A673 (cell line): ENCODE data around the gene GSG1L. TPM values are rescaled to one million over a fixed set of nuclear protein-coding genes. Genes with fewer than 3 reads are reported as not detected.

ENCODE experiments used
- BruUV-seq: library from RNA; stranded (reverse); fragments of 400-500 nt; replicated peaks from 2 replicates; lab custom pipeline; 2021; lab: Mats Ljungman, UMichigan
- CTCF ChIA-PET: fragments of 300-600 bp; sonication (Branson Sonifier 250); formaldehyde crosslinking; loops from one replicate; lab custom pipeline; 2022; ENCODE audit warnings: antibody characterized with exemption; lab: Charles Lee
- POLR2A ChIA-PET: fragments of 300-600 bp; sonication (Branson Sonifier 250); formaldehyde crosslinking; loops from one replicate; lab custom pipeline; 2022; ENCODE audit warnings: antibody characterized with exemption; ENCODE audit not compliant: low non-redundant PET; lab: Charles Lee
- DNase-seq: peaks from one replicate; pipeline ENCODE4 v3.0.0-alpha.2; 2015; ENCODE audit warnings: low spot score
- H3K27ac ChIP-seq: fragments of 200-600 bp; sonication (generic); 2 replicates; pipeline ENCODE4 v1.5.1; 2016; ENCODE audit warnings: mixed run types, low read depth, mild to moderate bottlenecking, mixed read lengths, antibody characterized with exemption, low read length; ENCODE audit not compliant: poor library complexity, severe bottlenecking
- H3K27me3 ChIP-seq: fragments of 200-600 bp; sonication (generic); replicated peaks from 2 replicates; pipeline ENCODE4 v1.6.1; 2017; ENCODE audit warnings: mixed run types, low read depth, mild to moderate bottlenecking, mixed read lengths, antibody characterized with exemption, low read length; ENCODE audit not compliant: insufficient read depth, poor library complexity
- H3K36me3 ChIP-seq: fragments of 200-600 bp; sonication (generic); 2 replicates; pipeline ENCODE4 v1.6.1; 2016; ENCODE audit warnings: mixed run types, mild to moderate bottlenecking, mixed read lengths, antibody characterized with exemption, low read length; ENCODE audit not compliant: insufficient read depth, poor library complexity, severe bottlenecking
- H3K4me1 ChIP-seq: fragments of 200-600 bp; sonication (generic); 2 replicates; pipeline ENCODE4 v1.6.1; 2017; ENCODE audit warnings: mixed run types, mild to moderate bottlenecking, mixed read lengths, antibody characterized with exemption, low read length; ENCODE audit not compliant: insufficient read depth, poor library complexity, severe bottlenecking
- H3K4me3 ChIP-seq: fragments of 200-600 bp; sonication (generic); 2 replicates; pipeline ENCODE4 v1.5.1; 2016; ENCODE audit warnings: low read depth, mixed run types, mild to moderate bottlenecking, mixed read lengths, low read length; ENCODE audit not compliant: poor library complexity, severe bottlenecking
- H3K9me3 ChIP-seq: fragments of 200-600 bp; sonication (generic); 2 replicates; pipeline ENCODE4 v1.6.1; 2016; ENCODE audit warnings: mixed run types, low read depth, mild to moderate bottlenecking, mixed read lengths, antibody characterized with exemption, low read length; ENCODE audit not compliant: poor library complexity, severe bottlenecking
- CTCF ChIP-seq: fragments of 300-800, 200-600 bp; sonication (generic); conservative IDR thresholded peaks from 2 replicates; pipeline ENCODE4 v1.5.1; 2017; ENCODE audit warnings: low read depth, mild to moderate bottlenecking, antibody characterized with exemption, low read length, moderate library complexity, mixed read lengths
- EZH2 ChIP-seq: fragments of 200-600 bp; sonication (generic); IDR thresholded peaks from 2 replicates; pipeline ENCODE4 v1.6.1; 2017; ENCODE audit warnings: borderline replicate concordance, low read depth, mild to moderate bottlenecking, mixed read lengths, antibody characterized with exemption, low read length; ENCODE audit not compliant: poor library complexity, severe bottlenecking
- intact Hi-C: fragments of 100-400 bp; cut with micrococcal nuclease; formaldehyde crosslinking; loops from one replicate; pipeline ENCODE4 v1.10.0; 2022; ENCODE audit not compliant: unreplicated experiment
- total RNA-seq: library from RNA; stranded (reverse); gene quantifications from 2 replicates; pipeline ENCODE4 v1.2.3, GENCODE V29; 2021

GSG1L gene
- total RNA-seq, 1 experiment from 2014 or later, result not detected

GRCh38 chr16:27902551-27902950, 161.0 kb downstream of the GSG1L start:
- ChIA-PET POLR2A (no interaction called here), CTCF (no interaction called here)
- DNase-seq, result no peak
- H3K4me1 ChIP-seq, result no peaks in the 10 kb centered on the region
- H3K36me3 ChIP-seq, result no peaks in the 10 kb centered on the region
- H3K27ac ChIP-seq, result no peak overlapping the region
- no peak overlapping the region for H3K4me3 ChIP-seq
- intact Hi-C loops, result no loop called here
- no peaks in the 10 kb centered on the region for H3K9me3 ChIP-seq
- TF ChIP-seq EZH2, result no peak
- no peak for TF ChIP-seq CTCF
- peaks cover 65% of the 10 kb centered on the region for H3K27me3 ChIP-seq
- no TSS peak for BruUV-seq

- no peak for DNase-seq
- CTCF ChIA-PET, result no interaction called here
These were observed 161.6 kb downstream of the GSG1L start for GRCh38 chr16:27901956-27902355.

GRCh38 chr16:27899736-27900135, 163.8 kb downstream of the GSG1L start:
- Histone ChIP-seq H3K4me1 (no peaks in the 10 kb centered on the region), H3K4me3 (no peak overlapping the region), H3K27me3 (peaks cover 62% of the 10 kb centered on the region), H3K36me3 (no peaks in the 10 kb centered on the region), H3K9me3 (no peaks in the 10 kb centered on the region), H3K27ac (no peak overlapping the region)
- POLR2A ChIA-PET, result no interaction called here
- TF ChIP-seq CTCF, result no peak
- no peak for TF ChIP-seq EZH2
- DNase-seq, result no peak
- intact Hi-C loops, result no loop called here
- no TSS peak for BruUV-seq
- CTCF ChIA-PET, result no interaction called here

More at GRCh38 chr16:27901956-27902355, 161.6 kb downstream of the GSG1L start:
- intact Hi-C loops, result no loop called here
- no peaks in the 10 kb centered on the region for H3K9me3 ChIP-seq
- BruUV-seq, result no TSS peak
- H3K4me3 ChIP-seq, result no peak overlapping the region
- H3K27ac ChIP-seq, result no peak overlapping the region
- TF ChIP-seq EZH2, result no peak
- no peak for TF ChIP-seq CTCF
- no peaks in the 10 kb centered on the region for H3K36me3 ChIP-seq
- H3K27me3 ChIP-seq, result peaks cover 65% of the 10 kb centered on the region
- no peaks in the 10 kb centered on the region for H3K4me1 ChIP-seq
- POLR2A ChIA-PET, result no interaction called here
